Fibroblast of gingiva (primary cell): ENCODE measurements around the gene FAM217A.

ENCODE experiments used
- DNase-seq: peaks from one replicate; pipeline ENCODE4 v3.0.0-alpha.2; 2011; ENCODE audit warnings: low read depth

FAM217A gene

DNA sequence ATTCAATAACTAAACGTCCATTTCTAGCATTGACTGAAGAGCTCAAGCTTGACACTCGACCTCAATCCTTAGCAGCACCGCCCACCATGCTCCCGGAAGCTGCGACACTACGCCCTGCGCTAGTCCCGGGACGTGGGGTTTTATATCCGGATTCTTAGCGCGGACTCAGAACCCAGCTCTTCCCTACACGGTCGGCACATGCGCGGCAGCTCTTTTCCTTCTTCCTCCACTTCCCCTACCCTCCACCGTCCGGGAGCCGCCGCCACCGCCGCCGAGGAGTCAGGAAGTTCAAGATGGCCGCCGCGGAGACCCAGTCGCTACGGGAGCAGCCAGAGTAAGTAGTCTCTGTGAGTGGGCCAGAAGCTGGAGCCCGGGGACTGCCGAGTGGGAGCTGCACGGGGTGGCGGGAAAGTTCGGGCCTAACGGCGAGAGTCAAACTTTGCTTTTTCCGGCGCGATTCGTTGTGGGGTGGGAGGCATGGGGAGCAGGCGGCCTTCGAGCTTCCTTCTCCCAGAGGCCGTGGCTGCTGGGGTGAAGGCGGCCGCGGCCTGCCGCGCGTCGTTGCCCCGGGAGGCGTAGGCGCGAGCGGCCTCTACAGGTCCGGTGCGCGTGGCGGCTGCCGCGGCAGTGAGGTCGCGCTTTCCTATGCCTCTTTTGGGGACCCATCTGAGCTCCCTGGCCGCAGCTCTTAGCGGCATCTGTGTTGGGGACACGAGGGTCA lies 57.6 kb downstream of the FAM217A start:
- peak; percentile 97 for DNase-seq

DNA sequence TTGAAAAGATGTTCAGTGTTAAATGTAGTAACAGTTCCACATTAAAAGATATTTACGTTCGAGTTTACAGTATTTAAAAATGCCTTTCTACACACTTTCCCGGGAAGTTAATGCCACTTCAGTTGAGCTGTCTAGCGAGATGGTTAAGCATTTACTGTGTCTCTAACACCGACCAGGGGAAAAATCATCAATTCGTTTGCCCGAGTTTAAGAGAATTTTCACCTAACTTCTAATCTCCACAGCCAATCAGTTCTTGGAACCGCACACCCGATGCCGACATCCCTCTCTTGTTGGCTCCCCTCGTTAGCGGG lies 58.2 kb downstream of the FAM217A start:
- DNase-seq, result no peak

DNA sequence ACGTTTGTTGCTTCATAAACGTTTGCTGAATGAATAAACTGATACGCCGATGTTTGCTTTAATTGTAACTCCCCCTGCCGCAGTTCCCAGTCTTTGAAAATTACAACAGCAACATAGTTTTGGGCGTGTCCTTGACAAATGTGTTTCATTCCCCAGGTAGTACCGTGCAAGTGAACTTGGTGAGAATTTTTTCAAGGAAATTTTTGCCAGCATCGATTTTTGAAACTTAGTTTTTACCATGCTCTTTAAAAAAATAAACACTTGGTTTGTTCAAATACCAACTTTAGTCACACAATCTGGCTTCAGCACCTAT lies 60.1 kb downstream of the FAM217A start:
- DNase-seq, result no peak
